Activated naive CD8-positive, alpha-beta T cell treated with anti-CD3 and anti-CD28 coated beads, Interleukin-2, amount 10 ng/mL, durations not matched to agents 7 days and 5 days (primary cell): ENCODE data around the gene TMC2. TPM values are rescaled to one million over a fixed set of nuclear protein-coding genes. Genes with fewer than 3 reads are reported as not detected.

ENCODE experiments used
- ATAC-seq: fragments of 150-1000 bp; cut with Tn5 transposase; one replicate; pipeline ENCODE4 v1.10.0; 2021; ENCODE audit warnings: low read depth, moderate library complexity
- POLR2A ChIA-PET: fragments of 350-600 bp; sonication (Branson Sonifier 250); formaldehyde crosslinking; loops from one replicate; lab custom pipeline; 2021; ENCODE audit warnings: antibody characterized with exemption; lab: Charles Lee
- DNase-seq: peaks from one replicate; pipeline ENCODE4 v3.0.0; 2021
- H3K27ac Mint-ChIP-seq: one replicate; pipeline ENCODE4 v1.8.0; 2022; ENCODE audit warnings: mild to moderate bottlenecking, mixed read lengths
- H3K27me3 Mint-ChIP-seq: one replicate; pipeline ENCODE4 v1.8.0; 2022; ENCODE audit warnings: mild to moderate bottlenecking, moderate library complexity, mixed read lengths
- H3K36me3 Mint-ChIP-seq: one replicate; pipeline ENCODE4 v1.8.0; 2021; ENCODE audit warnings: mild to moderate bottlenecking, mixed read lengths
- H3K4me1 Mint-ChIP-seq: one replicate; pipeline ENCODE4 v1.8.0; 2021; ENCODE audit warnings: mixed read lengths
- H3K4me3 Mint-ChIP-seq: one replicate; pipeline ENCODE4 v1.8.0; 2022; ENCODE audit warnings: mild to moderate bottlenecking, moderate library complexity, mixed read lengths
- H3K9me3 Mint-ChIP-seq: one replicate; pipeline ENCODE4 v1.8.0; 2021; ENCODE audit warnings: mixed read lengths
- total RNA-seq, 2 experiments: library from RNA; stranded (reverse); gene quantifications; one replicate each; pipeline ENCODE4 v1.2.3, GENCODE V29; 2021

Gene TMC2
- total RNA-seq, 2 experiments from 2014 or later: not detected

DNA sequence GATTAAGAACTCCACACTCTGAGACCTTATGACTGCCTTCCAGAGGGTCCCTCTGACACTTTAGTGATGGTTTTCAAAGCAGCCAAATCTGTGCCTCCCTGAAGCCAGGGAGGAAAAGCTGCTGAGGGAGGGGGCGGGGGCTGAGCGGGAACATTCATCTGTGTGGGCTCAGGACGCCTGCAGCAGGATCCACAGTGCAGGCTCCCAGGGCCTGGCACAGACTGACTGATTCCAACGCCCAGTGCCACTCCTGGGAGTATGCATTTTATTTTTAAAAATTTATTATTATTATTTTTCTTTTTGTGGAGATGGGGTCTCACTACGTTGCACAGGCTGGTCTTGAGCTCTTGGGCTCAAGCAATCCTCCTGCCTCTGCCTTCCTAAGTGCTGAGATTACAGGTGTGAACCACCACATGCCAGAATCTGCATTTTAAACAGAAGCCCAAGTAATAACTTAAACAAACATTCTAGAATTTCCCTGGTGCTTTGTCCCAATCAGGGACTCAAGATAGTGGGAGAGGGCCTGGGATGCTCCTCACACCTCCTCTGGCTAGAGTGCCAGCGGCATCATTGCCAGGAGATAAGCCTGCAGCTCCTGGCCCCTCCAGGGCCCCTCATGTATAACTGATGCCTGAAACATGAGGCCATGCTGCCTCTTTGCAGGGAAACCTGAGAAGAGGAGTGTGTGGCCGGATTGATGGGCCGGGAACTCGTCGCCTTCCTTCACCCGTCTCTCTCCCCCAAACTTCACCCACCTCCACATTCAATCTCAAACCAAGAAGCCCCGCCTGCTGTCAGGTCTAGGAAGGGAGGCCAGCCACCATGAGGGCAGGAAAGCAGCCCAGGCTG lies 438 bp upstream of the TMC2 start:
- H3K4me1 Mint-ChIP-seq: no peaks in the 10 kb centered on the region
- H3K9me3 Mint-ChIP-seq: no peaks in the 10 kb centered on the region
- POLR2A ChIA-PET: no interaction called here
- ATAC-seq (no peak), DNase-seq (no peak)
- H3K27ac Mint-ChIP-seq: no peak overlapping the region
- peaks cover 43% of the 10 kb centered on the region for H3K27me3 Mint-ChIP-seq
- no peaks in the 10 kb centered on the region for H3K36me3 Mint-ChIP-seq
- no peak overlapping the region for H3K4me3 Mint-ChIP-seq

DNA sequence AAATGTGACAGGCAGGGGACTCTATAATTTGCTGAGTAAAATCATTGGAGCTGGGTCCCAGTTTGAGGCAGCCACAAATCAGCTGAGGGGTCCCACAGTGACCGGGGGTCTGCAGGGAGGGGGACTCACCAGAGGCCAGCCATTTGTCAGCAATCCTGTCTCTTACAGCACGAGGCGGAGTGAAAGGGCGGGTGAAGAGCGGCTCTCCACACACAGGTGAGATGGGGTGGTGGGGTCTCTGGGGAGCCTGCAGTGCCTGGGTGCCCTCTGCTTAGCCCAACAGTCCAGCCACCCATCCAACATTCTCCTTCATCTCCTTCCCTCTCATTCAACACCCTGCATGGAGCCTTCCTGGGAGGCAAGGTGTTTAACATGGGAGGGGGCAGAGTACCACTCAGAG lies 728 bp downstream of the TMC2 start:
- DNase-seq: no peak
- Mint-ChIP-seq H3K36me3 (no peaks in the 10 kb centered on the region), H3K9me3 (no peaks in the 10 kb centered on the region), H3K27ac (no peak overlapping the region), H3K4me1 (no peaks in the 10 kb centered on the region), H3K27me3 (peaks cover 44% of the 10 kb centered on the region), H3K4me3 (no peak overlapping the region)
- POLR2A ChIA-PET: no interaction called here
- no peak for ATAC-seq

DNA sequence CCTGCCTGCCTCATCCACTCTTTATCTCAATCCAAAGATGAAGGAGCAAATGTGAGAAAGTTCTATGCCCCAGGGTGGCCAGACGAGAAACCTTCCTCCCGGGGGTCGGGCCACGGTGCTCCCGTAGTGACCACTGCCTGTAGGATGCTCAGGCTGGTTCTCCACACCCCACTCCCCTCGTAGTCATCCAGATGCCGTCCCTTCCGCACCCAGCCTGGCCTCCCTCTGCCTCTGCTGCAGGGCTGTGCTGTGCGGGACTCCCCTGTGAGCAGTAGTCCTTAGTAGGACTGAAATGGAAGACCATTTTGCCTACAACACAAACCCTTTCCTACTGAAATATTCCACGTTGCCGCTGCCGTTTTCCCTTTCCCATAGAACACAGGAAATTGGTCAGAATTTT lies 2.0 kb downstream of the TMC2 start:
- Mint-ChIP-seq H3K9me3 (no peaks in the 10 kb centered on the region), H3K4me3 (no peak overlapping the region), H3K27ac (no peak overlapping the region), H3K27me3 (peaks cover 46% of the 10 kb centered on the region), H3K4me1 (no peaks in the 10 kb centered on the region), H3K36me3 (no peaks in the 10 kb centered on the region)
- POLR2A ChIA-PET: no interaction called here
- ATAC-seq (no peak), DNase-seq (no peak)

GRCh38 chr20:2538931-2539720 lies 2.8 kb downstream of the TMC2 start:
- Mint-ChIP-seq H3K9me3 (no peaks in the 10 kb centered on the region), H3K36me3 (no peaks in the 10 kb centered on the region), H3K4me3 (no peak overlapping the region), H3K27me3 (peaks cover 40% of the 10 kb centered on the region), H3K4me1 (no peaks in the 10 kb centered on the region), H3K27ac (no peak overlapping the region)
- POLR2A ChIA-PET: interaction anchor here (0.6 kb wide), 1 partner anchor 236 kb away, joined by 4 read pairs; no protein-coding TSS in a partner anchor
- no peak for DNase-seq
- ATAC-seq: no peak

- no peaks in the 10 kb centered on the region for H3K4me1 Mint-ChIP-seq
- no peak overlapping the region for H3K4me3 Mint-ChIP-seq
- no peaks in the 10 kb centered on the region for H3K9me3 Mint-ChIP-seq
- no peak overlapping the region for H3K27ac Mint-ChIP-seq
- ATAC-seq (no peak), DNase-seq (no peak)
- peaks cover 51% of the 10 kb centered on the region for H3K27me3 Mint-ChIP-seq
- POLR2A ChIA-PET: no interaction called here
- no peaks in the 10 kb centered on the region for H3K36me3 Mint-ChIP-seq
These were observed 5.6 kb downstream of the TMC2 start for GRCh38 chr20:2541940-2542339.

GRCh38 chr20:2542361-2542760 lies 6.0 kb downstream of the TMC2 start:
- peaks cover 54% of the 10 kb centered on the region for H3K27me3 Mint-ChIP-seq
- ATAC-seq: no peak
- POLR2A ChIA-PET: no interaction called here
- no peak for DNase-seq
- H3K36me3 Mint-ChIP-seq: no peaks in the 10 kb centered on the region
- no peak overlapping the region for H3K27ac Mint-ChIP-seq
- H3K9me3 Mint-ChIP-seq: no peaks in the 10 kb centered on the region
- H3K4me1 Mint-ChIP-seq: no peaks in the 10 kb centered on the region
- H3K4me3 Mint-ChIP-seq: no peak overlapping the region

DNA sequence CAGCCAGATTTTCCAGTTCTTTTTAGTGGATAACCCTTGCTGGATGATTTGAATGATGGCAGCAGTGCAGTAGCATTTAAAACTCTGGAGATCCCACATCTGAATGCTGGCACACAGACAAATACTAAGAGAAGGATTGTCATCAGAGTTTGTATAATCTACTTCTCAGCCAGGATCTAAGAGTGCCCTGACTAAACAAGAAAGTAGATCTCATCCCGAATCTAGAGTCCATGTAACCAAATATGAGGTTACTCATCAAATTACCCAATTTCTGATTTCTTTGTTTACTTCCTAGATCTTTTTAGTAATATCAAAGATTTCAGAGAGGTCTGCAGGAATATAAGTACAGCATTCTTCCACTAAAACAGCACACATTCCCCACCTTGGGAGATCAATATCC lies 7.8 kb downstream of the TMC2 start:
- Mint-ChIP-seq H3K4me1 (no peaks in the 10 kb centered on the region), H3K27me3 (peaks cover 61% of the 10 kb centered on the region), H3K4me3 (no peak overlapping the region), H3K9me3 (no peaks in the 10 kb centered on the region), H3K27ac (no peak overlapping the region), H3K36me3 (no peaks in the 10 kb centered on the region)
- ATAC-seq (no peak), DNase-seq (no peak)
- POLR2A ChIA-PET: no interaction called here

DNA sequence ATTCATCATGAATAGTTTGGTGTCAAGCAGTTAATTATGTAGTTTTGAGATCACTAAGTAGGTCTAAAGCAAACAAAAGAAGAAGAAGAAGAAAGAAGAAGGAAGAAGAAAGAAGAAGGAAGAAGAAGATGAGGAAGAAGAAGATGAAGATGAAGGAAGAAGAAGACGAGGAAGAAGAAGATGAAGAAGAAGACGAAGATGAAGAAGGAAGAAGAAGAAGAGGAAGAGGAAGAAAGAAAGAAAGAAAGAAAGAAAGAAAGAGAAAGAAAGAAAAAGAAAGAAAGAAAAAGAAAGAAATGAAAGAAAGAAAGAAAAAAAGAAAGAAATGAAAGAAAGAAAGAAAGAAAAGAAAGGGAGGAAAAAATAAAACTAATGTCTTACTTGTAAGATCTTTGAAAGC lies 9.2 kb downstream of the TMC2 start:
- ATAC-seq: no peak
- Mint-ChIP-seq H3K36me3 (no peaks in the 10 kb centered on the region), H3K9me3 (no peaks in the 10 kb centered on the region), H3K4me3 (no peak overlapping the region), H3K27me3 (peaks cover 60% of the 10 kb centered on the region), H3K4me1 (no peaks in the 10 kb centered on the region), H3K27ac (no peak overlapping the region)
- DNase-seq: no peak
- POLR2A ChIA-PET: no interaction called here

DNA sequence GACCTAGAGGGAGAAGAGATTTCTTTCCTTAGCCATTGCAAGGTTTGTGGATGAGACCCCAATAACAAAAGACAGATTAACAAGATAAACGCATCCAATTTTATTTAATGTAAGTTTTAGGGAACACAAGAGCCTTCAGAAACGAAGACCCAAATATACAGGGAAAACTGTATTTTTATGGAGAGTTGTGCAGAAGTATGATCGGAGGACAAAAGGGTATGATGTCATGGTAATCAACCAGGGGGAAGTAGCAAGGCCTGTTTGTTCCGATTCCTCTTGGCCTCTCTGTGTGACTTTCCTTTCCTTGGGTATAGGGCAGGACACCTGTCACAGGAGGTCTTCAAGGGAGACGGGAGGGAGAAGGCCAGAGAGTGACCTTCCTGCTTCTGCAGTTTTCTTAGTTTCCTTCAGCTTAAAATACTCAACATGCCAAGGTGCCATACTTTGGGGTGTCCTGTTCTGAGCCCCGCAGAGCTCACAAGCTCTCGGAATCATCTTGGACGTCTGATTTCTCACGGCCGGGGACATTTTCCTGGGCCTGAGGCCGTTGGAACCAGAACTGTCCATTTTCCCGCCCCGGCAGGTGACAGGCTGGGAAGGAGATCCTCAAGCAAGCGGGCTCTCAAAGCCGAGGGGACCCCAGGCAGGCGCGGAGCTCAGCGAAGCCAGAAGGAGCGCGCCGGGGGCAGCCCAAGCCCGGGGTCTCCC lies 21.7 kb downstream of the TMC2 start:
- Mint-ChIP-seq H3K9me3 (no peaks in the 10 kb centered on the region), H3K36me3 (no peaks in the 10 kb centered on the region), H3K27ac (no peak overlapping the region), H3K4me1 (peaks cover 2% of the 10 kb centered on the region), H3K4me3 (no peak overlapping the region), H3K27me3 (peaks cover 76% of the 10 kb centered on the region)
- POLR2A ChIA-PET: interaction anchor here (0.6 kb wide), 1 partner anchor 38 kb away, joined by 7 read pairs; no protein-coding TSS in a partner anchor
- DNase-seq (no peak), ATAC-seq (no peak)

DNA sequence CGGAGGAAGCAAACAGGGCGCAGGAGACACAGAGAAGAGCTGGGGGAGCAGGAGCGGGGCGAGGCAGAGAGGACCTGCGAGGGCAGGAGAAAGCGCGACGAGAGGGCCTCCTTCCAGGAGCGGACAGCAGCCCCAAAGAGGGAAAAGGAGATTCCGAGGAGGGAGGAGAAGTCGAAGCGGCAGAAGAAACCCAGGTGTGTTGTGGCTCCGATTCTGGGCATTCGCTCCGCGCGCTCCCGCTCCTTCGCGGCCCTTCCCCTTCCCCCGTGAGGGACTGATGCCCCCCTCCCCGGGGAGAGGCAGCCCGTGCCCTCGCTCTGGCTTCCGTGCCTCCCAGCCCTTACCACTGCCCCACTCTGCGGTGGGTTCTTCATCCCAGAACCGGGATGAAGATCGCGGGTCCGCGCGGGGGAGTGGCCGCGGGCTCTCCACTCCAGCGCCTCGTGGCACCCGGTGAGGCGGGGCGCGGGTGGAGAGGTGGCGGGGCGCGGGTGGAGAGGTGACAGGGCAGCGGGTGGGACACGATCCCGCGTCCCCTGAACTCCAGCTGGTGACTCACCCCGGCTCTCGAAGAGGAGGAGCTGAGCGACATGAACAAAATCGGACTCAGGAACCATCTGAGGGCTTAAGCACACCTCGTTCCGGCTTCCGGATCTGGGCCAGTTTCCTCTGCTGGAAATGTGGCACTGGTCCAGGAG lies 22.4 kb downstream of the TMC2 start:
- no peaks in the 10 kb centered on the region for H3K36me3 Mint-ChIP-seq
- peaks cover 70% of the 10 kb centered on the region for H3K27me3 Mint-ChIP-seq
- POLR2A ChIA-PET: interaction anchor here (0.6 kb wide), 1 partner anchor 37 kb away, joined by 7 read pairs; no protein-coding TSS in a partner anchor
- H3K27ac Mint-ChIP-seq: no peak overlapping the region
- H3K4me1 Mint-ChIP-seq: peaks cover 2% of the 10 kb centered on the region
- DNase-seq (no peak), ATAC-seq (no peak)
- no peak overlapping the region for H3K4me3 Mint-ChIP-seq
- no peaks in the 10 kb centered on the region for H3K9me3 Mint-ChIP-seq

DNA sequence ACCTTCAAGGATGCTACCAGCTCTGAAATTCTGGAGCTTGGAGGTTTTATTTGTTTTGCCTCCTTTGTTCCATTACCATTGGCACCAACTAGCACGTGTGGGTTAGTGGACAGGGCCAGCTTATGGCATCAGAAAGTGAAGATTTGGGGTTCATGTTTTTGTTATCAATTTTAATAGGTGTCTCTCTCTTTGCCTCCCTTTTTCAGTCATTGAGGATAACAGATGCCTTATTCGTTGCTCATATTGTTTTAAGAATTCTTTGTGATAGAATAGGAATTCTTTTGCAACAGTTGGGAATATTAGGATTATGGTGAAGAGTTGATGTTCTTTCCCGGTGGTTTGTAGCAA lies 22.9 kb downstream of the TMC2 start:
- no peak overlapping the region for H3K27ac Mint-ChIP-seq
- H3K36me3 Mint-ChIP-seq: no peaks in the 10 kb centered on the region
- no peaks in the 10 kb centered on the region for H3K9me3 Mint-ChIP-seq
- peaks cover 2% of the 10 kb centered on the region for H3K4me1 Mint-ChIP-seq
- H3K27me3 Mint-ChIP-seq: peaks cover 66% of the 10 kb centered on the region
- ATAC-seq (no peak), DNase-seq (no peak)
- H3K4me3 Mint-ChIP-seq: no peak overlapping the region
- POLR2A ChIA-PET: no interaction called here

GRCh38 chr20:2559651-2560050 lies 23.3 kb downstream of the TMC2 start:
- Mint-ChIP-seq H3K4me3 (no peak overlapping the region), H3K4me1 (peaks cover 2% of the 10 kb centered on the region), H3K9me3 (no peaks in the 10 kb centered on the region), H3K27me3 (peaks cover 65% of the 10 kb centered on the region), H3K36me3 (no peaks in the 10 kb centered on the region), H3K27ac (no peak overlapping the region)
- POLR2A ChIA-PET: no interaction called here
- DNase-seq: no peak
- no peak for ATAC-seq

- Mint-ChIP-seq H3K27ac (no peak overlapping the region), H3K4me3 (no peak overlapping the region), H3K9me3 (no peaks in the 10 kb centered on the region), H3K4me1 (no peaks in the 10 kb centered on the region), H3K27me3 (peaks cover 50% of the 10 kb centered on the region), H3K36me3 (no peaks in the 10 kb centered on the region)
- ATAC-seq: no peak
- no peak for DNase-seq
- POLR2A ChIA-PET: no interaction called here
These were observed 26.7 kb downstream of the TMC2 start for GRCh38 chr20:2563116-2563515.
